Activated naive CD8-positive, alpha-beta T cell treated with anti-CD3 and anti-CD28 coated beads, Interleukin-2, amount 50 U/mL, for 24 hours (primary cell): ENCODE data around the gene UBE2M.

Experiments used
- ATAC-seq: fragments of 150-1000 bp; cut with Tn5 transposase; one replicate; pipeline ENCODE4 v1.10.0; 2021
- DNase-seq: peaks from one replicate; pipeline ENCODE4 v3.0.0; 2021
- H3K27ac Mint-ChIP-seq: one replicate; pipeline ENCODE4 v1.8.0; 2021; ENCODE audit warnings: mild to moderate bottlenecking, mixed read lengths
- H3K27me3 Mint-ChIP-seq: one replicate; pipeline ENCODE4 v1.8.0; 2021; ENCODE audit warnings: mixed read lengths
- H3K36me3 Mint-ChIP-seq: one replicate; pipeline ENCODE4 v1.8.0; 2021; ENCODE audit warnings: low read depth, mixed read lengths
- H3K4me1 Mint-ChIP-seq: one replicate; pipeline ENCODE4 v1.8.0; 2021; ENCODE audit warnings: mixed read lengths
- H3K4me3 Mint-ChIP-seq: one replicate; pipeline ENCODE4 v1.8.0; 2021; ENCODE audit warnings: mild to moderate bottlenecking, moderate library complexity, mixed read lengths
- H3K9me3 Mint-ChIP-seq: one replicate; pipeline ENCODE4 v1.8.0; 2021; ENCODE audit warnings: mixed read lengths

The UBE2M gene

GRCh38 chr19:58575183-58576041, 17.0 kb upstream of the UBE2M start:
- DNase-seq = peak; percentile 85
- H3K4me3 Mint-ChIP-seq = peak overlapping the region; percentile 95
- H3K4me1 Mint-ChIP-seq = peaks cover 57% of the 10 kb centered on the region

GRCh38 chr19:58573658-58574164, 15.3 kb upstream of the UBE2M start:
- DNase-seq (no peak), ATAC-seq (no peak)
- H3K4me3 Mint-ChIP-seq = peak overlapping the region; percentile 95
- peaks cover 4% of the 10 kb centered on the region for H3K27me3 Mint-ChIP-seq
- no peaks in the 10 kb centered on the region for H3K9me3 Mint-ChIP-seq
- peak overlapping the region; percentile 100 for H3K27ac Mint-ChIP-seq
- H3K4me1 Mint-ChIP-seq = peaks cover 46% of the 10 kb centered on the region
- peaks cover 14% of the 10 kb centered on the region for H3K36me3 Mint-ChIP-seq

More at GRCh38 chr19:58575183-58576041, 17.0 kb upstream of the UBE2M start:
- H3K27ac Mint-ChIP-seq = peak overlapping the region; percentile 100
- H3K27me3 Mint-ChIP-seq = peaks cover 4% of the 10 kb centered on the region
- ATAC-seq = peak; percentile 48
- no peaks in the 10 kb centered on the region for H3K9me3 Mint-ChIP-seq
- H3K36me3 Mint-ChIP-seq = peaks cover 12% of the 10 kb centered on the region

DNA sequence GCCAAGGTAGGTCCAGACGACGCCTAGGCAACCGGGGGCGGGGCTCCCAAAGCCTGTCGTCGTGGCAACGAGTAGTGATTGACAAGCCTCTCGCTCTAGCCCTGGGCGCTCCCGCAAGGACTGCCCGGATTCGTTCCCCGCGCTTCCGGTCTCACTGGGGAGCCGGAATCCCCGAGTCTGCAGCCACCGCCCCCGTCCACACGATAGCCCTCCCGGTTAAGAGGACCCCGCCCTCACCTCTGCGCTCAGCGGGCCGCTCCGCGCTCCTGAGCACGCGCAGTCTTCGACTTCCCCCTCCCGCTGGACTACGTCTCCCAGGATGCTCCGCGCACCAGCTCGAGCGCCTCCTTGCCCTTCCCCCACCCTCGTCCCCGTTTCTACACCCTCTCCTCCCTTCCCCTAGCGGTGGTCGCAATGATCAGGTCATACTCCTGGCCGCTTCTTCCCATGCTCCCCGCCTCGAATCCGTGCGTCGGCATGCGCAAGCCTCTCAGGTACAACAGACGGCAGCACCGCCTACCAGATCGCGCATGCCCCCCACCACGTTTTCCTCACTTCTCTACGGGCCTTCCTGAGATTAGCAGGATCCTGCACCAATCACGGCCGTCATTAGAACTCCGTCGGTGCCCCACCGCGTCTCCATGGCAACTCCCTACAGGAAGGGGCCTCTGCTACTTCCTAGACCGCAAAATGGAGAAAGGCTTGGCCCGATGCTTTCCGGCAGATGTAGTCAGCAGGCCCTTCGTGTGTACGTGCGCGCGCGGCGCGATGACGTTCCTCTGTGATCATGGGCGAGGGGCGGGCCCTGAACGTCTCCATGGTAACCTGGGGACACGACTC, 14.6 kb upstream of the UBE2M start, which contains the start of gene MZF1:
TSS of gene MZF1 (minus strand) at position 518 of the 840 bp plus-strand sequence. CDS start 1,946 bp downstream, outside the sequence.
- Mint-ChIP-seq H3K4me3 (peak within 1 kb of the TSS; percentile 95), H3K27me3 (peaks cover 4% of the 10 kb centered on the region), H3K27ac (peak within 1 kb of the TSS; percentile 100), H3K4me1 (peaks cover 39% of the 10 kb centered on the region), H3K36me3 (peaks cover 17% of the 10 kb centered on the region), H3K9me3 (no peaks in the 10 kb centered on the region)
- peak; percentile 99 for DNase-seq
- ATAC-seq = peak; percentile 74

DNA sequence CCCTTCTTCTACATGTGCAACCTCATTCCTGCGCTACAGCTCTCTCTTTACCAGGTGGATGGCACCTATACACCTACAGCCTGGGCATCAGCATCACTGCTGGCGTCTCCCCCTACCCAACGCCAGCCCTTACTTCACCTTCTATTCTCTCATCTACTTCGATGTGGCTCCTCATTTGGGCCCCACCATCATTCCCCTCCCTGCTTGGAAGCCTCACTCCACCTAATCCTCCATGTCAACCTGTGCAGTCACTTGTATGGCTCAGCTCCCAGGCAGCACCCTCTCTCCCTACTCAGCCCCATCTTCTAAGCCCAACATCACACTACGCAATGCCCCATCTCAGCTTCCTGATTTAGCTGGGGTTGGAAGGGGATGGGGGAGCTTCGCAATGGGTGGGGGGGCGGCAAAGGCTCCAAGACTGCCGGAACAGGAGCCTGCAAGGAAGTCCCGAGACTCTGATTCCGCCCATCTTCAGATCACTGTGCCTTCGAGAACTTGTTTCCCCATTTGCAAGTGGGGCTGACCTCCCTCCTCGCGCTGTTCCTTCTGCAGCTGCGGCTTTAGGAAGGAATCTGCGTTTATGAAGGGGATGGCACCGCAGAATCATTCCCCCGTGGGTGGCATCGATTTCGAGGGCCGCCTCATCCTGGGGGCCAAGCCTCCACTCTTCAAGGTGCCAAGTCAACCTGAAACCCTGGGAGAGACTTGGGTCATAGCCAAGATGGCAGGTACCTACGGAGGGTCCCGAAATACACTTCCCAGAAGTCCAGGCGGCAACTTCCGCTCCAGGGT, 13.8 kb upstream of the UBE2M start:
- no peak for ATAC-seq
- Mint-ChIP-seq H3K36me3 (peaks cover 16% of the 10 kb centered on the region), H3K27me3 (peaks cover 4% of the 10 kb centered on the region), H3K27ac (peak overlapping the region; percentile 100), H3K9me3 (no peaks in the 10 kb centered on the region), H3K4me3 (peak overlapping the region; percentile 95), H3K4me1 (peaks cover 32% of the 10 kb centered on the region)
- DNase-seq = no peak

DNA sequence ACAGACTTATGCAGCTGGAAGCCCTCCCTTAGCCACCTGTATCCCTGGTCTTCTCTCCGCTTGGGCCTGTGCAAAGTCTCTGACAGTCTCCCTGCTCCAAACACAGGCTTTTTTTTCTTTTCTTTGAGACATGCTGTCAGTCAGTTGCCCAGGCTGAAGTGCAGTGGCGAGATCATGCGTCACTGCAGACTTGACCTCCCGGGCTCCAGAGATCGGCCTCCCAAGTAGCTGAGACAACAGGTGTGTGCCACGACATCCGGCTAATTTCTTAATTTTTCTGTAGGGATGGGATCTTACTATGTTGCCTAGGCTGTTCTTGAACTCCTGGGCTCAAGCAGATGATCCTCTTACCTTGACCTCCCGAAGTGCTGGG, 13.2 kb upstream of the UBE2M start:
- DNase-seq = no peak
- Mint-ChIP-seq H3K36me3 (peaks cover 17% of the 10 kb centered on the region), H3K27me3 (peaks cover 4% of the 10 kb centered on the region), H3K9me3 (no peaks in the 10 kb centered on the region), H3K27ac (peak overlapping the region; percentile 100), H3K4me1 (peaks cover 29% of the 10 kb centered on the region), H3K4me3 (peak overlapping the region; percentile 95)
- ATAC-seq = no peak

- Mint-ChIP-seq H3K9me3 (no peaks in the 10 kb centered on the region), H3K4me1 (peaks cover 31% of the 10 kb centered on the region), H3K36me3 (peaks cover 21% of the 10 kb centered on the region), H3K27ac (no peak overlapping the region), H3K4me3 (no peak overlapping the region), H3K27me3 (peaks cover 4% of the 10 kb centered on the region)
- DNase-seq (no peak), ATAC-seq (no peak)
These were observed 12.6 kb upstream of the UBE2M start for GRCh38 chr19:58570770-58571574.

GRCh38 chr19:58569943-58570670, 11.7 kb upstream of the UBE2M start:
- H3K27me3 Mint-ChIP-seq = peaks cover 4% of the 10 kb centered on the region
- peaks cover 21% of the 10 kb centered on the region for H3K36me3 Mint-ChIP-seq
- no peaks in the 10 kb centered on the region for H3K9me3 Mint-ChIP-seq
- H3K4me3 Mint-ChIP-seq = no peak overlapping the region
- H3K4me1 Mint-ChIP-seq = peaks cover 28% of the 10 kb centered on the region
- H3K27ac Mint-ChIP-seq = no peak overlapping the region
- ATAC-seq = no peak
- no peak for DNase-seq

DNA sequence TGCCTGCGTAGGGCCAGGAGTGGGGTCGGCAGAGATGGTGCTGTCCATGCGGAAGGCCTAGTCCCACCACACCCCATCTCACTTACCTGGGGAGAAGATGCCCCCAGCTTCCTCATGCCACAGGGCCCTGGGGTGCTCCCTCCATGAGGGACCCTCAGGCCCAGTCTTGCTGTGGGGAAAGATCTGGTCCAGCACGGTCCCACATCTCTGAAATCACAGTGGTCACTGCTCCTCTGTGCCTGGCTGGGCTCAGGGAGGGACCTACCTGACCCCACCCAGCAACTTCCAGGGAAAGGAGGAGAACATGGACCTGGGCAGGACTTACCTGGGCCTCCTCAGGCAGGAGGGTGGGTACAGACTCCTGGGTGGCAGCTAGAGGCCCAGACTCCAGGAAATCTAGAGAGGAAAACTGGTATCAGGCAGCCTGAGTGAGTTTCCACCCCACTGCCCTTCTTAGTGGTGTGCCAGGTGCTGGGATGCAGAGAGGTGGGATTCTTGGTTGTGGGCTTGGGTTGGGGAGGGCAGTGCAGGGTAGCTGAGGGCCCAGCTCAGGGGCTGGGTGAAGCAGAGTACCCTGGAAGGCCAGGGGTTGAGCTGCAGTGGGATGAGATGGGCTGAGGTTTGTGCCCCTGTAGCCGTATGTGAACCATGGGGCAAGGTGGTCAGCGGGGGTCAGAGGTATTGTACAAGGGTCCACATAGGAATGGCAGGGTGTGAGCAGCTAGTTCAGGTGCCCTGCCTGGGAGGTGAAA, 11.0 kb upstream of the UBE2M start:
- Mint-ChIP-seq H3K27me3 (peaks cover 4% of the 10 kb centered on the region), H3K4me1 (peaks cover 28% of the 10 kb centered on the region), H3K4me3 (no peak overlapping the region), H3K27ac (peak overlapping the region; percentile 65), H3K36me3 (peaks cover 23% of the 10 kb centered on the region), H3K9me3 (no peaks in the 10 kb centered on the region)
- ATAC-seq (no peak), DNase-seq (no peak)

DNA sequence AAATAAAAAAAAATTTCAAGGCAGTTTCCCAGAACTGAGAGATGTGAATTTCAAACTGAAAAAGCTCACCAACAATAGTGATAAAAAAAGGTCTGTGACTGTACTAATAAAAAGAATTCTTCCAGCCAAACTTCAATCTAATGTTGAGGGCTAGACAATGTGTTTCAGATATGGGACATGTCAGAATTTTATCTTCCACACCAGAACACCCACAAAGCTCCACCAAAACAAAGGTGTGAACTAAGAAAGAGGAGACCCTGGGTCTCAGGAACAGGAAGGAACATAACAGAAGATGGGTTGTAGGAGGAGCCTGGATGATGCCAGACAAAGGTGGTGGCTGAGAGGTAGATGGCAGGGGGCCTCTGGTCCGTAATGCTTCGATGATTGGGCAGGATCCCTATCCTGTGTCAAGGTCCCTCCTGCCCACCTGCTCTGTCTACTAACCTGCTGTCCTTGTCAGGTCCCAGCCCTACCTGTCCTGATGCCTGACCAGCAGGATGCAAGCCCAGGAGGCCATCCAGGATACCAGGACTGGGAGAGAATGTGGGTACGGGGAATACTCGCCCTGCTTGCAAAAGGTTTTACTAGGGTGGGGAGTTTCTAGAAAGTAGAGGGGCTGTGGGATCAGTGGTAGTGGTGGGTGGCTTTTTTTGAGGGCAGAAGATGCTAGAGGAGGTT, 10.2 kb upstream of the UBE2M start:
- H3K27me3 Mint-ChIP-seq = peaks cover 4% of the 10 kb centered on the region
- no peak for ATAC-seq
- no peak overlapping the region for H3K4me3 Mint-ChIP-seq
- H3K27ac Mint-ChIP-seq = peak overlapping the region; percentile 14
- peaks cover 29% of the 10 kb centered on the region for H3K36me3 Mint-ChIP-seq
- DNase-seq = no peak
- no peaks in the 10 kb centered on the region for H3K9me3 Mint-ChIP-seq
- H3K4me1 Mint-ChIP-seq = peaks cover 30% of the 10 kb centered on the region

- no peak for DNase-seq
- Mint-ChIP-seq H3K4me3 (no peak overlapping the region), H3K36me3 (peaks cover 25% of the 10 kb centered on the region), H3K9me3 (no peaks in the 10 kb centered on the region), H3K4me1 (peaks cover 32% of the 10 kb centered on the region), H3K27ac (no peak overlapping the region), H3K27me3 (no peaks in the 10 kb centered on the region)
- no peak for ATAC-seq
These were observed 8.6 kb upstream of the UBE2M start for GRCh38 chr19:58566989-58567388.

GRCh38 chr19:58563823-58564222, 5.4 kb upstream of the UBE2M start:
- Mint-ChIP-seq H3K4me1 (peaks cover 53% of the 10 kb centered on the region), H3K27ac (no peak overlapping the region), H3K27me3 (peaks cover 1% of the 10 kb centered on the region), H3K9me3 (no peaks in the 10 kb centered on the region), H3K4me3 (peak overlapping the region; percentile 73), H3K36me3 (peaks cover 28% of the 10 kb centered on the region)
- DNase-seq (no peak), ATAC-seq (no peak)

DNA sequence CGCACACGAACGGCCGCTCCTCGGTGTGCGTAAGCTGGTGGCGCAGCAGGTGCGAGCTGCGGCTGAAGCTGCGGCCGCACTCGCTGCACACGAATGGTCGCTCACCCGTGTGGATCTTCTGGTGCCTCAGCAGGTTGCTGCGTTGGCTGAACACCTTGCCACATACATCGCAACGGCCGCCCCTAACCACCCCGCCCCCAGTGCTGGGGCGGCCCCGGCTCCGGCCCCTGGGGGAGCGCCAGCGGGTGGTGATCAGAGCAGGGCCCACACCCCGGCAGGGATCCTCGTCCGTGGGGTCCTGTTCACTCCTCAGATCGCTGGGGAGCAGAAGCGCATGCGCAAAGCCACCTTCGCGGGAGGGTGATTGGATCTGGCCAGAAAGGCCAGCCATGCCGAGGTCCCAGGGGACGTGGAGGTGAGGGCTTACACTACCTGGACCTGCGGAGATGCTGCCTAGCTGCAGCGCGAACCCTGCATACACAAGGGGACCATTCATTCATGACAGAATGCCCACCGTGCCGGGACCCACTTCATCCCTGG, 4.7 kb upstream of the UBE2M start:
- DNase-seq = no peak
- peaks cover 54% of the 10 kb centered on the region for H3K4me1 Mint-ChIP-seq
- peaks cover 26% of the 10 kb centered on the region for H3K36me3 Mint-ChIP-seq
- no peaks in the 10 kb centered on the region for H3K9me3 Mint-ChIP-seq
- no peak overlapping the region for H3K27ac Mint-ChIP-seq
- ATAC-seq = no peak
- H3K27me3 Mint-ChIP-seq = peaks cover 2% of the 10 kb centered on the region
- peak overlapping the region; percentile 73 for H3K4me3 Mint-ChIP-seq
